H9 (cell line): Measurements from ENCODE around the gene RPL28. TPM values are rescaled to one million over a fixed set of nuclear protein-coding genes. Genes with fewer than 3 reads are reported as not detected.

ENCODE experiments used
- DNase-seq: peaks from one replicate; pipeline ENCODE4 v3.0.0-alpha.2; 2017
- H2AFZ ChIP-seq: one replicate; pipeline ENCODE4 v1.6.1; 2013; ENCODE audit warnings: mild to moderate bottlenecking, low read length, control low read depth, moderate library complexity
- H2AK5ac ChIP-seq: 2 replicates; pipeline ENCODE4 v1.6.1; 2013; ENCODE audit warnings: low read length, control low read depth, mixed read lengths; ENCODE audit not compliant: insufficient read length
- H2BK120ac ChIP-seq: one replicate; pipeline ENCODE4 v1.6.1; 2013; ENCODE audit warnings: low read depth, mild to moderate bottlenecking, low read length, control low read depth, inconsistent platforms; ENCODE audit not compliant: poor library complexity, severe bottlenecking
- H2BK12ac ChIP-seq: 2 replicates; pipeline ENCODE4 v1.6.1; 2013; ENCODE audit warnings: low read length, control low read depth, mixed read lengths, low read depth; ENCODE audit not compliant: insufficient read length
- H2BK15ac ChIP-seq: 2 replicates; pipeline ENCODE4 v1.6.1; 2013; ENCODE audit warnings: low read depth, low read length, control low read depth
- H2BK20ac ChIP-seq: one replicate; pipeline ENCODE4 v1.6.1; 2013; ENCODE audit warnings: low read depth, mild to moderate bottlenecking, low read length, control low read depth, inconsistent platforms; ENCODE audit not compliant: poor library complexity, severe bottlenecking
- H2BK5ac ChIP-seq: 2 replicates; pipeline ENCODE4 v1.6.1; 2013; ENCODE audit warnings: low read length, control low read depth, mixed read lengths; ENCODE audit not compliant: insufficient read length
- H3K14ac ChIP-seq: 2 replicates; pipeline ENCODE4 v1.6.1; 2013; ENCODE audit warnings: low read length, control low read depth; ENCODE audit not compliant: insufficient read depth
- H3K18ac ChIP-seq: 2 replicates; pipeline ENCODE4 v1.6.1; 2013; ENCODE audit warnings: low read depth, mild to moderate bottlenecking, mixed read lengths, low read length, control low read depth; ENCODE audit not compliant: insufficient read length
- H3K23ac ChIP-seq: 2 replicates; pipeline ENCODE4 v1.6.1; 2013; ENCODE audit warnings: low read length, control low read depth, mixed read lengths, low read depth; ENCODE audit not compliant: insufficient read length
- H3K23me2 ChIP-seq: 2 replicates; pipeline ENCODE4 v1.6.1; 2013; ENCODE audit warnings: low read depth, mild to moderate bottlenecking, mixed read lengths, low read length, control low read depth; ENCODE audit not compliant: insufficient read length, poor library complexity, severe bottlenecking
- H3K27ac ChIP-seq: 2 replicates; pipeline ENCODE4 v1.5.1; 2013; ENCODE audit warnings: low read length, control low read depth, mixed read lengths, low read depth; ENCODE audit not compliant: insufficient read length
- H3K27me3 ChIP-seq: 2 replicates; pipeline ENCODE4 v1.6.1; 2013; ENCODE audit warnings: low read length, control low read depth, inconsistent platforms; ENCODE audit not compliant: insufficient read depth
- H3K4ac ChIP-seq: 2 replicates; pipeline ENCODE4 v1.6.1; 2013; ENCODE audit warnings: low read depth, mild to moderate bottlenecking, control low read depth, inconsistent platforms, low read length, moderate library complexity
- H3K4me1 ChIP-seq: 2 replicates; pipeline ENCODE4 v1.6.1; 2013; ENCODE audit warnings: low read length, control low read depth, inconsistent platforms; ENCODE audit not compliant: insufficient read depth
- H3K4me2 ChIP-seq: 2 replicates; pipeline ENCODE4 v1.6.1; 2013; ENCODE audit warnings: low read length, control low read depth, mixed read lengths; ENCODE audit not compliant: insufficient read length, insufficient read depth
- H3K56ac ChIP-seq: 2 replicates; pipeline ENCODE4 v1.6.1; 2013; ENCODE audit warnings: low read depth, mild to moderate bottlenecking, mixed read lengths, low read length, control low read depth; ENCODE audit not compliant: insufficient read length
- H3K79me1 ChIP-seq: 2 replicates; pipeline ENCODE4 v1.6.1; 2013; ENCODE audit warnings: low read depth, mild to moderate bottlenecking, moderate library complexity, low read length, control low read depth, inconsistent platforms; ENCODE audit not compliant: insufficient read depth, poor library complexity, severe bottlenecking
- H3K79me2 ChIP-seq: 2 replicates; pipeline ENCODE4 v1.6.1; 2013; ENCODE audit warnings: low read length, control low read depth, inconsistent platforms; ENCODE audit not compliant: insufficient read depth
- H3K9ac ChIP-seq: 2 replicates; pipeline ENCODE4 v1.6.1; 2013; ENCODE audit warnings: low read length, control low read depth, mixed read lengths; ENCODE audit not compliant: insufficient read length; ENCODE audit errors: extremely low read depth
- H3K9me3 ChIP-seq: one replicate; pipeline ENCODE4 v1.6.1; 2013; ENCODE audit warnings: low read depth, low read length, inconsistent platforms; ENCODE audit not compliant: control insufficient read depth
- H3T11ph ChIP-seq: one replicate; pipeline ENCODE4 v1.6.1; 2013; ENCODE audit warnings: mild to moderate bottlenecking, low read length, control low read depth, inconsistent platforms
- H4K20me1 ChIP-seq: one replicate; pipeline ENCODE4 v1.6.1; 2013; ENCODE audit not compliant: control insufficient read depth, insufficient read length, insufficient read depth
- H4K5ac ChIP-seq: 2 replicates; pipeline ENCODE4 v1.6.1; 2013; ENCODE audit warnings: low read depth, mild to moderate bottlenecking, mixed read lengths, low read length, control low read depth; ENCODE audit not compliant: insufficient read length
- H4K8ac ChIP-seq: replicated peaks from 2 replicates; pipeline ENCODE4 v1.6.1; 2013; ENCODE audit warnings: low read length, control low read depth, mixed read lengths, low read depth; ENCODE audit not compliant: insufficient read length
- H4K91ac ChIP-seq: 2 replicates; pipeline ENCODE4 v1.6.1; 2013; ENCODE audit warnings: low read depth, mild to moderate bottlenecking, moderate library complexity, mixed read lengths, low read length, control low read depth; ENCODE audit not compliant: insufficient read length
- H3K27ac Mint-ChIP-seq, 3 experiments: 2 replicates in 2 of 3; 3 replicates in 1 of 3; pipeline ENCODE4 v1.8.0; 2020 to 2021; ENCODE audit warnings: mixed read lengths in 3 of 3, mild to moderate bottlenecking in 1 of 3, moderate library complexity in 1 of 3
- H3K27me3 Mint-ChIP-seq: 2 replicates; pipeline ENCODE4 v1.8.0; 2021; ENCODE audit warnings: low read depth, mild to moderate bottlenecking, moderate library complexity, mixed read lengths
- H3K36me3 Mint-ChIP-seq, 3 experiments: 2 replicates in 2 of 3; 3 replicates in 1 of 3; pipeline ENCODE4 v1.8.0; 2020 to 2021; ENCODE audit warnings: low read depth in 3 of 3, mixed read lengths in 3 of 3; ENCODE audit not compliant: insufficient read depth in 1 of 3
- H3K4me1 Mint-ChIP-seq, 2 experiments: 2 replicates each; pipeline ENCODE4 v1.8.0; 2020; ENCODE audit warnings: mixed read lengths in 2 of 2
- H3K4me3 Mint-ChIP-seq, 2 experiments: 2 replicates in 1 of 2; 3 replicates in 1 of 2; pipeline ENCODE4 v1.8.0; 2020 to 2021; ENCODE audit warnings: mild to moderate bottlenecking in 2 of 2, mixed read lengths in 2 of 2, moderate library complexity in 1 of 2
- H3K9me3 Mint-ChIP-seq, 2 experiments: 2 replicates in 1 of 2; 3 replicates in 1 of 2; pipeline ENCODE4 v1.8.0; 2020; ENCODE audit warnings: mild to moderate bottlenecking in 2 of 2, mixed read lengths in 2 of 2, moderate library complexity in 1 of 2
- CTCF ChIP-seq: fragments of 200-600 bp; sonication (generic); conservative IDR thresholded peaks from 3 replicates; pipeline ENCODE4 v1.8.0; 2021; ENCODE audit warnings: antibody characterized with exemption, mild to moderate bottlenecking
- WGBS: extraction: QIAGEN DNeasy Blood & Tissue Kit; methylation state at CpG from one replicate; pipeline ENCODE4 v1.1.7; 2013; ENCODE audit warnings: missing lambda C conversion rate, low lambda C conversion rate, mixed read lengths; ENCODE audit not compliant: insufficient read length; ENCODE audit errors: extremely low coverage; 5-methylcytosine and 5-hydroxymethylcytosine counted together
- total RNA-seq: library from RNA; stranded (reverse); gene quantifications from 2 replicates; pipeline ENCODE4 v1.2.1, GENCODE V29; 2021

RPL28 gene
- total RNA-seq, 1 experiment from 2014 or later: 2,076 TPM

GRCh38 chr19:55365964-55366363, 19.8 kb upstream of the RPL28 start:
- TF ChIP-seq CTCF: no peak
- no peak overlapping the region for H2BK15ac ChIP-seq
- H2BK20ac ChIP-seq: no peak overlapping the region
- no peak overlapping the region for H3T11ph ChIP-seq
- Mint-ChIP-seq H3K27me3 (peaks cover 58% of the 10 kb centered on the region), H3K4me1 (peaks cover 18 to 32% of the 10 kb centered on the region in 2 experiments), H3K27ac (no peak overlapping the region), H3K9me3 (peaks cover 0 to 3% of the 10 kb centered on the region in 2 experiments; a peak in 2 of 5 replicates), H3K36me3 (peaks cover 0 to 4% (median 0%) of the 10 kb centered on the region in 3 experiments; a peak in 1 of 7 replicates), H3K4me3 (no peak overlapping the region)
- H3K56ac ChIP-seq: no peak overlapping the region
- peaks cover 10% of the 10 kb centered on the region for H3K23me2 ChIP-seq
- H3K4me1 ChIP-seq: no peaks in the 10 kb centered on the region
- no peak for DNase-seq
- H3K9ac ChIP-seq: no peak overlapping the region
- no peak overlapping the region for H2BK120ac ChIP-seq
- H3K9me3 ChIP-seq: no peaks in the 10 kb centered on the region
- H4K5ac ChIP-seq: no peak overlapping the region
- no peak overlapping the region for H2AFZ ChIP-seq
- no peak overlapping the region for H3K27ac ChIP-seq
- no peaks in the 10 kb centered on the region for H3K79me2 ChIP-seq
- H3K27me3 ChIP-seq: peaks cover 4% of the 10 kb centered on the region
- H4K8ac ChIP-seq: no peak overlapping the region
- no peak overlapping the region for H3K4me2 ChIP-seq
- H2AK5ac ChIP-seq: no peak overlapping the region
- no peak overlapping the region for H2BK5ac ChIP-seq
- no CpG with 5 or more reads among the region's 19 CpGs for WGBS
- H3K18ac ChIP-seq: no peak overlapping the region
- no peak overlapping the region for H3K4ac ChIP-seq
- no peaks in the 10 kb centered on the region for H3K79me1 ChIP-seq
- H2BK12ac ChIP-seq: no peak overlapping the region
- H4K20me1 ChIP-seq: no peaks in the 10 kb centered on the region
- no peak overlapping the region for H3K14ac ChIP-seq
- no peak overlapping the region for H4K91ac ChIP-seq
- H3K23ac ChIP-seq: no peak overlapping the region
